HUDEP-2 (cell line): ENCODE measurements around the gene B4GALT5.
A peak's percentile ranks its signal among the peaks of the same experiment; 100 is the strongest.

Source experiments
- DNase-seq, 76 experiments: peaks; one replicate each; lab custom pipeline; 2025; ENCODE audit not compliant: unreplicated experiment in 76 of 76; lab: John Stamatoyannopoulos, UW

The B4GALT5 gene

GRCh38 chr20:49593466-49594142 lies 120.1 kb downstream of the B4GALT5 start:
- DNase-seq: no peak

DNA sequence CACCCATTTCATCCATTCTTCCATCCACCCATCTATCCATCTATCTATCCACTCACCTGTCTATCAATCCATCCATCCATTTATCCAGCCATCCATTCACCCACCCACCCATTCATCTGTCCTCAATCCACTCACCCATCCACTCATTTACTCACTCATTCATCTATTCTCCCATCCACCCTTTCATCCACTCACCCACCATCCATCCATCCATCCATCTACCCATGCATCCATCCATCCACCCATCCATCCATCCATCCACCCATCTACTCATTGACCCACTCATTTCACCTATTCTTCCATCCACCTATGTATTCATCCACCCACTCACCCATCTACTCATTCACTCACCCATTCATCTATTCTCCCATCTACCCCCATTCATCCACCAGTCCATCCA lies 121.6 kb downstream of the B4GALT5 start:
- no peak for DNase-seq

DNA sequence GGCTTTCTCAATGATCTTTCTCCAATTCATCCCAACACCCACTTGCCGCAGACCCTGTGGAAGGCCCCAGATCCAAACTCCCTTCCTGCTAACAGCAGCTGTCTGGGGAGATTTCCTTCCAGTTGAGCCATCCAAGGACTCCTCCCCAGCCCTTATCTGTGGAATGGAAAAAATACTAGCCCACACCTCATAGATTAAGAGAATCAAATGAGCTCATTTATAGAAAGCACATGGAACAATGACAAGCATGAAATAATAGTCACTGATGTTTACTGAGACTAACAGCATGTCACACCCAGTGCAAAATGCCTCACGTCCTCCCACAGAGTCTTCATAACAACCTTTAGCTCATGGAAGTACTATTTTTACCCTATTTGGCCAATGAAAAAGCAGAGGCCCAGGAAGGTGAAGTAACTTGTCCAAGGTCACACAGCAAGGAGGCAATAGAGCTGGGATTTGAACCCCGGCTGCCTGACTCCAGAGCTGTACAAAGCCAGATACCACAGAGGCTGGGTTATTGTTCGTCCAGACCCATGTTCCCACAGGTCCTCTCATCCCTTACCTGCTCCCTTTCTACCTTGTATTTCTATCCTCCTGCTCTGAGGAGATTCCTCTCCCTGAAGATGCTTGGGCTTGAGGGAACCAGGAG lies 122.3 kb downstream of the B4GALT5 start:
- DNase-seq: no peak

DNA sequence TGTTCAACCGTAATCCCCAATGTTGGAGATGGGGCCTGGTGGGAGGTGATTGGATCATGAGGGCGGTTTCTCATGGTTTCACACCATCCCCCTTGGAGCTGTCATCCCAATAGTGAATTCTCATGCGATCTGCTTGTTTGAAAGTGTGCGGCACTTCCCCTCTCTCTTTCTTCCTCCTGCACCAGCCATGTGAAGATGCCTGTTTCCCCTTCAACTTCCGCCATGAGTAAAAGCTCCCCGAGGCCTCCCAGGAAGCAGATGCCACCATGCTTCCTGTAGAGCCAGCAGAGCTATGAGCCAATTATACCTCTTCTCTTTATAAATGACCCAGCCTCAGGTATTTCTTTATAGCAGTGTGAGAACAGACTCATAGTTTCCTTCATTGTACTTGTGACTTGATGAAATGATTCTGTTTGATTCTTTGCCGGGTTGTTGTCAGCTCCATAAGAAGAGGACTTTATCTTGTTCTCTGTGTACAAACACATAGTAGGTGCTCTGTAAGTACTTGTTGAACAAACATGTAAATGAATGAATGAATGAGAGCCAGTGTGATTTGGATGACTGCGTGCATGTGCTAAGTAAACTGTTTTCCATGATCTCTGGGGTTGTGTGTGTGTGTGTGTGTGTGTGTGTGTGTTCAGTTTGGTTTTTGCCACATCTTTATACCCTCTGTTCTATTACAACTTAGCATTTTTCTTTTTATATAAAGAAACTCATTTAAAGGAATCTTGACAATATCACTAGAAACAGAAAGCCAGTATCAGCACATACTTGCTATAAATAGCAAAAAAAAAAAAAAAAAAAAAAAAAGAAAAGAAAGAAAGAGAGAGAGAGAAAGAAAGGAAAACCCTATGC lies 123.3 kb downstream of the B4GALT5 start:
- no peak for DNase-seq

GRCh38 chr20:49589747-49590146 lies 123.9 kb downstream of the B4GALT5 start:
- DNase-seq: no peak

GRCh38 chr20:49587111-49587570 lies 126.5 kb downstream of the B4GALT5 start:
- DNase-seq: no peak

- no peak for DNase-seq
Observed at GRCh38 chr20:49585585-49586245, 128.0 kb downstream of the B4GALT5 start.

- DNase-seq: no peak
Observed at GRCh38 chr20:49584418-49585382, 129.0 kb downstream of the B4GALT5 start.

DNA sequence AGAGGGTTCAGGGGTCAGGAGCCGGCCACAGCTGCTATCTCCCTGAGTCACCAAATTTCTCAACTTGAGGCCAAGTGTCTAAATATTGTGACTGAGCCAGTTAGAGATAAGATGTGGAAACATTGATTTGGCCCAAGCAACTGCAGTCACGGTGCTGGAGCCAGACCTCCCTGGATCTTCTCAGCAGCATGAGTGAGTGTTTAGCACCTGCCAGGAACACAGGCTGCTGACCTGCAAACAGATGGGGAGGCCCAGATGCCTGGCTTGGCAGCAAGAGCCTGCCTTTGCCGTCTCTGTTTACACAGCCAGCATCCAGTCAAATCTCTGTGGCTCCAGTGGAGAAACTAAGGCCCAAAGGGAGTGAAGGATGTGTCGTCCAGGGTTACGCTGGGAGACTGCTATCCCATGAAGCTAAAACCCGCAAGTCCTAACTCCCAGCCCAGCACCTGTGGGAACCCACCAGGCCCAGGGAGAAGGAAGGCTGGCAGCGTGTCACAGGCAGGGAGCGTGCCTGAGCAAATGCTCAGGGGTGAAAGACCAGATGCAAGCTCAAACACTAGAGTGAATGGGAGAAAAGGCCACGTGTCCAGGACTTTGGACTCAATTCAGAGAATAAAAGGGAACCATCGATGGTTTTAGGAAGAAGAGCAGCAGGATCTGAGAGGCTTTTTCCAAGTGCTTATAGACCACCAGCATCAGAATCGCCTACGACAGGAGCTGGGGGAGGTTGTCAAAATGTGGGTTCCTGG lies 129.8 kb downstream of the B4GALT5 start:
- DNase-seq: peak in 17 of 76 experiments; percentile 4 to 60 (median 17)

GRCh38 chr20:49583343-49583668 lies 130.4 kb downstream of the B4GALT5 start:
- DNase-seq: no peak
